GM10266 (cell line): ENCODE measurements around the gene PDE4B.

Experiments used
- DNase-seq: peaks from one replicate; pipeline ENCODE4 v3.0.0; 2012; ENCODE audit errors: extremely low spot score
- CTCF ChIP-seq: IDR thresholded peaks from 2 replicates; pipeline ENCODE4 v1.5.1; 2012; ENCODE audit warnings: mild to moderate bottlenecking, low read depth; ENCODE audit not compliant: control insufficient read depth, insufficient read depth; ENCODE audit errors: missing control alignments

The PDE4B gene

GRCh38 chr1:66022904-66023620, 230.4 kb downstream of the PDE4B start:
- TF ChIP-seq CTCF: no peak
- DNase-seq: no peak

- no peak for TF ChIP-seq CTCF
- DNase-seq: no peak
These were observed 232.5 kb downstream of the PDE4B start for GRCh38 chr1:66025188-66025587.

GRCh38 chr1:66028035-66028434, 235.3 kb downstream of the PDE4B start:
- no peak for TF ChIP-seq CTCF
- DNase-seq: no peak

GRCh38 chr1:66033781-66034180, 241.1 kb downstream of the PDE4B start:
- no peak for TF ChIP-seq CTCF
- DNase-seq: no peak

- TF ChIP-seq CTCF: no peak
- no peak for DNase-seq
These were observed 243.0 kb downstream of the PDE4B start for GRCh38 chr1:66035616-66036245.

GRCh38 chr1:66041654-66042053, 249.0 kb downstream of the PDE4B start:
- DNase-seq: no peak
- TF ChIP-seq CTCF: no peak

GRCh38 chr1:66043186-66043585, 250.5 kb downstream of the PDE4B start:
- TF ChIP-seq CTCF: no peak
- no peak for DNase-seq
